ENCODE results near the gene HGF. TPM values are rescaled to one million over a fixed set of nuclear protein-coding genes. Genes with fewer than 3 reads are reported as not detected.

The HGF gene
- total and polyA plus RNA-seq, 10 of the 15 experiments (the other 5 are each of a cell fraction or from before 2014, with no cell fraction given) = 0.10 to 1.7 (median 0.99) TPM

DNA sequence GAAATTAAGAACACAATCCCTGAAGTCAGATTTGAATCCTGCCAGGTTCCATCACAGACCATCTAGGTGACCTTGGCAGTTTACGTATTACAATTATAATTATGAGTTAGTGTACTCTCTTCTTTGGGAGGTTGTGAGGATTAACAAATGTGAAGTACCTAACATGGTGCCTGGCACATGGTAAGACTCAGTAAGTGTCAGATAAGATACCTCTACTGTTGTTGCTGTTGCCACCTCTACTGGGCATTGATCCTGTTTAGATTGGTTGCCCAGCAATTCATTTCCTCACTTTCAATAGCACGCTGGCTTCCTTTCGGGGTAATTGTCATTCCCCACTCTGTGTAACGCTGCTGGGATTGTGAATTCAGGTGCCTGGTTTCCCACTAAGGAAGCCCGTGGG lies 31.7 kb upstream of the HGF start (continued):
- TF ChIP-seq, protein P1, sequence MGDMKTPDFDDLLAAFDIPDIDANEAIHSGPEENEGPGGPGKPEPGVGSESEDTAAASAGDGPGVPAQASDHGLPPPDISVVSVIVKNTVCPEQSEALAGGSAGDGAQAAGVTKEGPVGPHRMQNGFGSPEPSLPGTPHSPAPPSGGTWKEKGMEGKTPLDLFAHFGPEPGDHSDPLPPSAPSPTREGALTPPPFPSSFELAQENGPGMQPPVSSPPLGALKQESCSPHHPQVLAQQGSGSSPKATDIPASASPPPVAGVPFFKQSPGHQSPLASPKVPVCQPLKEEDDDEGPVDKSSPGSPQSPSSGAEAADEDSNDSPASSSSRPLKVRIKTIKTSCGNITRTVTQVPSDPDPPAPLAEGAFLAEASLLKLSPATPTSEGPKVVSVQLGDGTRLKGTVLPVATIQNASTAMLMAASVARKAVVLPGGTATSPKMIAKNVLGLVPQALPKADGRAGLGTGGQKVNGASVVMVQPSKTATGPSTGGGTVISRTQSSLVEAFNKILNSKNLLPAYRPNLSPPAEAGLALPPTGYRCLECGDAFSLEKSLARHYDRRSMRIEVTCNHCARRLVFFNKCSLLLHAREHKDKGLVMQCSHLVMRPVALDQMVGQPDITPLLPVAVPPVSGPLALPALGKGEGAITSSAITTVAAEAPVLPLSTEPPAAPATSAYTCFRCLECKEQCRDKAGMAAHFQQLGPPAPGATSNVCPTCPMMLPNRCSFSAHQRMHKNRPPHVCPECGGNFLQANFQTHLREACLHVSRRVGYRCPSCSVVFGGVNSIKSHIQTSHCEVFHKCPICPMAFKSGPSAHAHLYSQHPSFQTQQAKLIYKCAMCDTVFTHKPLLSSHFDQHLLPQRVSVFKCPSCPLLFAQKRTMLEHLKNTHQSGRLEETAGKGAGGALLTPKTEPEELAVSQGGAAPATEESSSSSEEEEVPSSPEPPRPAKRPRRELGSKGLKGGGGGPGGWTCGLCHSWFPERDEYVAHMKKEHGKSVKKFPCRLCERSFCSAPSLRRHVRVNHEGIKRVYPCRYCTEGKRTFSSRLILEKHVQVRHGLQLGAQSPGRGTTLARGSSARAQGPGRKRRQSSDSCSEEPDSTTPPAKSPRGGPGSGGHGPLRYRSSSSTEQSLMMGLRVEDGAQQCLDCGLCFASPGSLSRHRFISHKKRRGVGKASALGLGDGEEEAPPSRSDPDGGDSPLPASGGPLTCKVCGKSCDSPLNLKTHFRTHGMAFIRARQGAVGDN (IDR thresholded peaks at IDR 0.05) = no peak
- TF ChIP-seq, protein P2, sequence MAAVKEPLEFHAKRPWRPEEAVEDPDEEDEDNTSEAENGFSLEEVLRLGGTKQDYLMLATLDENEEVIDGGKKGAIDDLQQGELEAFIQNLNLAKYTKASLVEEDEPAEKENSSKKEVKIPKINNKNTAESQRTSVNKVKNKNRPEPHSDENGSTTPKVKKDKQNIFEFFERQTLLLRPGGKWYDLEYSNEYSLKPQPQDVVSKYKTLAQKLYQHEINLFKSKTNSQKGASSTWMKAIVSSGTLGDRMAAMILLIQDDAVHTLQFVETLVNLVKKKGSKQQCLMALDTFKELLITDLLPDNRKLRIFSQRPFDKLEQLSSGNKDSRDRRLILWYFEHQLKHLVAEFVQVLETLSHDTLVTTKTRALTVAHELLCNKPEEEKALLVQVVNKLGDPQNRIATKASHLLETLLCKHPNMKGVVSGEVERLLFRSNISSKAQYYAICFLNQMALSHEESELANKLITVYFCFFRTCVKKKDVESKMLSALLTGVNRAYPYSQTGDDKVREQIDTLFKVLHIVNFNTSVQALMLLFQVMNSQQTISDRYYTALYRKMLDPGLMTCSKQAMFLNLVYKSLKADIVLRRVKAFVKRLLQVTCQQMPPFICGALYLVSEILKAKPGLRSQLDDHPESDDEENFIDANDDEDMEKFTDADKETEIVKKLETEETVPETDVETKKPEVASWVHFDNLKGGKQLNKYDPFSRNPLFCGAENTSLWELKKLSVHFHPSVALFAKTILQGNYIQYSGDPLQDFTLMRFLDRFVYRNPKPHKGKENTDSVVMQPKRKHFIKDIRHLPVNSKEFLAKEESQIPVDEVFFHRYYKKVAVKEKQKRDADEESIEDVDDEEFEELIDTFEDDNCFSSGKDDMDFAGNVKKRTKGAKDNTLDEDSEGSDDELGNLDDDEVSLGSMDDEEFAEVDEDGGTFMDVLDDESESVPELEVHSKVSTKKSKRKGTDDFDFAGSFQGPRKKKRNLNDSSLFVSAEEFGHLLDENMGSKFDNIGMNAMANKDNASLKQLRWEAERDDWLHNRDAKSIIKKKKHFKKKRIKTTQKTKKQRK (IDR thresholded peaks at IDR 0.05; ENCODE audit: low read depth, low read length) = no peak
- TF ChIP-seq, protein P3, sequence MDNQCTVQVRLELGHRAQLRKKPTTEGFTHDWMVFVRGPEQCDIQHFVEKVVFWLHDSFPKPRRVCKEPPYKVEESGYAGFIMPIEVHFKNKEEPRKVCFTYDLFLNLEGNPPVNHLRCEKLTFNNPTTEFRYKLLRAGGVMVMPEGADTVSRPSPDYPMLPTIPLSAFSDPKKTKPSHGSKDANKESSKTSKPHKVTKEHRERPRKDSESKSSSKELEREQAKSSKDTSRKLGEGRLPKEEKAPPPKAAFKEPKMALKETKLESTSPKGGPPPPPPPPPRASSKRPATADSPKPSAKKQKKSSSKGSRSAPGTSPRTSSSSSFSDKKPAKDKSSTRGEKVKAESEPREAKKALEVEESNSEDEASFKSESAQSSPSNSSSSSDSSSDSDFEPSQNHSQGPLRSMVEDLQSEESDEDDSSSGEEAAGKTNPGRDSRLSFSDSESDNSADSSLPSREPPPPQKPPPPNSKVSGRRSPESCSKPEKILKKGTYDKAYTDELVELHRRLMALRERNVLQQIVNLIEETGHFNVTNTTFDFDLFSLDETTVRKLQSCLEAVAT (IDR thresholded peaks at IDR 0.05) = no peak
- TF ChIP-seq NBN (IDR thresholded peaks at IDR 0.05) (no peak), NRF1 (conservative IDR thresholded peaks at IDR 0.05; ENCODE audit: low read depth, low read length) (no peak), BHLHE40 (IDR thresholded peaks at IDR 0.05; ENCODE audit: borderline replicate concordance in 1 of 2, low read depth in 2 of 2, low read length in 1 of 2) (no peak), POLR2A (IDR thresholded peaks at IDR 0.05; ENCODE audit: low read depth, low read length) (no peak), JUND (IDR thresholded peaks at IDR 0.05; ENCODE audit: low read depth, low read length) (no peak), ZSCAN29 (IDR thresholded peaks at IDR 0.05) (no peak)
- TF ChIP-seq, protein P4, sequence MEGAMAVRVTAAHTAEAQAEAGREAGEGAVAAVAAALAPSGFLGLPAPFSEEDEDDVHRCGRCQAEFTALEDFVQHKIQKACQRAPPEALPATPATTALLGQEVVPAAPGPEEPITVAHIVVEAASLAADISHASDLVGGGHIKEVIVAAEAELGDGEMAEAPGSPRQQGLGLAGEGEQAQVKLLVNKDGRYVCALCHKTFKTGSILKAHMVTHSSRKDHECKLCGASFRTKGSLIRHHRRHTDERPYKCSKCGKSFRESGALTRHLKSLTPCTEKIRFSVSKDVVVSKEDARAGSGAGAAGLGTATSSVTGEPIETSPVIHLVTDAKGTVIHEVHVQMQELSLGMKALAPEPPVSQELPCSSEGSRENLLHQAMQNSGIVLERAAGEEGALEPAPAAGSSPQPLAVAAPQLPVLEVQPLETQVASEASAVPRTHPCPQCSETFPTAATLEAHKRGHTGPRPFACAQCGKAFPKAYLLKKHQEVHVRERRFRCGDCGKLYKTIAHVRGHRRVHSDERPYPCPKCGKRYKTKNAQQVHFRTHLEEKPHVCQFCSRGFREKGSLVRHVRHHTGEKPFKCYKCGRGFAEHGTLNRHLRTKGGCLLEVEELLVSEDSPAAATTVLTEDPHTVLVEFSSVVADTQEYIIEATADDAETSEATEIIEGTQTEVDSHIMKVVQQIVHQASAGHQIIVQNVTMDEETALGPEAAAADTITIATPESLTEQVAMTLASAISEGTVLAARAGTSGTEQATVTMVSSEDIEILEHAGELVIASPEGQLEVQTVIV (IDR thresholded peaks at IDR 0.05; ENCODE audit: borderline replicate concordance, partially characterized antibody) = no peak

Data from GM12878 (cell line).